Measurements from ENCODE around the gene HK1.
"Not testable (repeated sequence)": the region's sequence is repeated elsewhere in the genome, so short reads cannot be mapped to it uniquely, and the experiment has no call there.

HK1 gene

DNA sequence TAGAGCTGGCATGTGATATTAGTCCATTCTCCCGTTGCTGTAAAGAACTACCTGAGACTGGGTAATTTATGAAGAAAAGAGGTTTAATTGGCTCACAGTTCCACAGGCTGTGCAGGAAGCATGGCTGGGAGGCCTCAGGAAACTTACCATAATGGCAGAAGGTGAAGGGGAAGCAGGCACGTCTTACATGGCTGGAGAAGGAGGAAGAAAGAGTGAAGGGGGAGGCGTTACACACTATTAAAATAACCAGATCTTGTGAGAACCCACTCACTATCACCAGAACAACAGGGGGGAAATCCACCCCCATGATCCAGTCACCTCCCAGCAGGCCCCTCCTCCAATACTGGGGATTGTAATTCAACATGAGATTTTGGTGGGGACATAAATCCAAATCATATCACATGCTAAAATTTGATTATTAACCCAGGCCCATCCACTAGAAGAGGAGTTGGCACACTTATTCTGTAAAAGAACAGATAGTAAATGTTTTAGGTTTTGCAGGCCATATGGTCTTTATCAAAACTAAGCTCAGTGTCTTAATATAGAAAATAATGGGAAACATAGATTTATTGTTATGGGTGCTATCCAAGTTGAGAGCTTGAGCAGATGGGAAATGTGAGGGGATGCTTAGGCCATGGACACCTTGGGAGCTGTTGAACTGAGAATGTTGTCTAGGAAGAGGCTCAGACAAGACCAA is 18.6 kb upstream of the HK1 start:
- no peak for DNase-seq

DNA sequence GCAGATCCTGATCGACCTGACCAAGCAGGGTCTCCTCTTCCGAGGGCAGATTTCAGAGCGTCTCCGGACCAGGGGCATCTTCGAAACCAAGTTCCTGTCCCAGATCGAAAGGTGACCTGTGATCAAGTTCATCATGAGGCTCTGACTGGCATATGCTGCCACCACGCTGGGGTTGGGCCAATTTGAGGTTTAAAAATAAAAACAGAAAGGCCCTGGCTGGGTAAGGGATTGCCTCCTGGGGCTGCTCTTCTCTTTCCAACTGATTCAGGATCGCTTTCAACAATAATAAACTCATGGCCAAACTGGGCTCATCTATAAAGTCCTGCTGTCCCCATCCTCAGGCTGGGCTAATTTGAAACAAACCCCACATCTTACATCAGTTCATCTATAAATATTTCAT is 17.1 kb upstream of the HK1 start:
- no peak for DNase-seq

DNA sequence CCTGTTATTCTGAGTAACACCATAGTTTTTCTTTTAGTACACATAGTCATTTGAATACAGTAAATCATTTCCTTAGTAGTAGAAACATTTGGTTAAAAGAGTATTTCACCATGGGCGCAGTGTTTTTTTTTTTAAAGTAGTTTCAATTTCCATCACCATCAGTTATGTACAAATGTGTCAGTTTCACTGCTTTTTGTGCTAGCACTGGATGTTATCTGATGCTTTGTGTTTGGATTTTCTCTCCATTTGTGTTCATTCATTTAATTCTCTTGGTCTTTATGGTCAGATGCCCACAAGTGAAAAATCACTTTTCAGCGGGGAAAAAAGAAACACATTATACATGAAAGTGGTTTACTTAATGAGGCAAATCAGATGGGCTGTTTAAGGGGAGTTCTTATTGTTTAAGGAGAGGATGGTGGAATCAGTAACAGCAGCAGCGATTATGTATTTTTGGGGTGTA is 16.0 kb upstream of the HK1 start:
- DNase-seq: no peak

DNA sequence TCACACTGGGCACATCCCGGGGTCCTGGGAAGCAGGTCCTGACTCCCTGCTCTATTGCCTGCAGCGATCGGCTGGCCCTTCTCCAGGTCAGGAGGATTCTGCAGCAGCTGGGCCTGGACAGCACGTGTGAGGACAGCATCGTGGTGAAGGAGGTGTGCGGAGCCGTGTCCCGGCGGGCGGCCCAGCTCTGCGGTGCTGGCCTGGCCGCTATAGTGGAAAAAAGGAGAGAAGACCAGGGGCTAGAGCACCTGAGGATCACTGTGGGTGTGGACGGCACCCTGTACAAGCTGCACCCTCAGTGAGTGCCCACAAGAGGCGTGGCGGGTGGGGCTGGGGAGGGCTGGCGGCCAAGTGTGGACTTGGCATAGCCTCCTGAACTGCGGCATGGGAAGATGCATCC is 12.8 kb upstream of the HK1 start:
- no peak for DNase-seq

DNA sequence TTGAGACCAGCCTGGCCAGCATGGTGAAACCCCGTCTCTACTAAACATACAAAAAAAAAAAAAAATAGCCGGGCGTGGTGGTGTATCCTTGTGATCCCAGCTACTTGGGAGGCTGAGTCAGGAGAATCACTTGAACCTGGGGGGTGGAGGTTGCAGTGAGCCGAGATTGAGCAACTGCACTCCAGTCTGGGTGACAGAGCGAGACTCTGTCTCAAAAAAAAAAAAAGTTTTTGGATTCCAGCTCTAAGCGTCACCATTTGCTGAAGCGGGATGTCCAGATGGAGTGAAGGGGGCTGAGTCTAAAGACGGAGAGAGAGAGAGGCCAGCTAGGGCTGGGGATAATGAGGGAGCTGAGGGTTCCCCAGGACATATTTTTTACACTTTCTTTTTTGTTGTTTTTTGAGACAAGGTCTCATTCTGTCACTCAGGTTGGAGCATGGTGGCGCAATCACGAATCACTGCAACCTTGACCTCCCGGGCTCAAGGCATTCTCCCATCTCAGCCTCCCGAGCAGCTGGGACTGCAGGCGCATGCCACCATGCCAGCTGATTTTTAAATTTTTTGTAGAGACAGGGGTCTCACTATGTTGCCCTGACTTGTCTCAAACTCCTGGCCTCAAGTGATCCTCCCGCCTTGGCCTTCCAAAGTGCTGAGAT is 9.4 kb upstream of the HK1 start:
- no peak for DNase-seq

DNA sequence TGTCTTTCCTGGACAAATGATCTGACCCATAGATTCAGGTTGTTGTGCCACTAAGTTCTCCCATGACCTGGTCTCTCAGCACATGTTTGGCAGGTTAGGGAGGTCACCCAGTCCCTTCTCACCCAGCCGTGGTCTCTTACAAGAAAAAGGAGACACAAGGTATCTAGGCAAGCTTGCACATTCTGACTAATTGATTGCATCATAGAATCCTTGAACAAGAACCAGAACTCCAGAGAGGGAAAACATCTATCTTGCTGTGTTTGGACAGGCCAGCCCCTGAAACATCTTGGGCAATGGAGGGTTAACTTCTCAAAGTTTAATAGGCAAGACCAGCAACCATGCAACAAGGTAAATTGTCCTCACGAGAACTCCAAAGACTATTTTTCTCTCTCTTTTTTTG is 8.5 kb upstream of the HK1 start:
- DNase-seq: no peak

DNA sequence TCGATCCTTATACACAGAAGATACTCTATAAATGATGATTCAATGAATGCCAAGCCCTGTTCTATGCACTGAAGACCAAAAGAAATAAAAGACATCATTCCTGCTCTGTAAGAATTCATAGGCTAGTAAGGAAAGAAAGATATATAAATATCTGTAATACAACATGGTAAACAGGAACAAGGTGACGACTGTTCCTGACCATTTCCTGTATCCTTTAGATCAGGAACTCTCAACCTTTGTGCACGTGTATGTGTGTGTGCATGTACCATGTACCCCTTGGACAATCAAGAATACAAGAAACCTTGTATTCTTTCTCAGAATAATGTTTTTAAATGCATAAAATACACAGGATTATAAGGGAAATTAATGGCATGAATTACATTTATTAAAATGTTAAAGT is 7.3 kb upstream of the HK1 start:
- no peak for DNase-seq

DNA sequence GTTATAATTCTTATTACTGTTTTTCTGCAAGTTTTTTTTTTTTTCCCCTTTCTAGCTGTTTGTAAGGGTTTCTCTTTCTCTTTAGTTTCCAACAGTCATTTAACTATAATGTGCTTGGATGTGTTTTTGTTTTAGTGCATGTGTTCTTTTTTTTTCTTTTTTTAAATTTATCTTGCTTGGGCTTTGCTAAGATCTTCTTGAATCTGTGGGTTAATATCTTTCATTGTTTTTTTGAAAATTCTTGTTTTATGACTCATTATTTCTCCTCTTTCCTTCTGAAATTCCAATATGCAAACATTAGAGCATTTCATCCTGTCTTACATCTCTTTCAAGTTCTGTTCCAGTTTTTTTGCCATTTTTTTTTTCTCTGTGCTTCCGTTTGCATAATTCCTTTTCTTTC is 5.7 kb upstream of the HK1 start:
- DNase-seq: no peak

DNA sequence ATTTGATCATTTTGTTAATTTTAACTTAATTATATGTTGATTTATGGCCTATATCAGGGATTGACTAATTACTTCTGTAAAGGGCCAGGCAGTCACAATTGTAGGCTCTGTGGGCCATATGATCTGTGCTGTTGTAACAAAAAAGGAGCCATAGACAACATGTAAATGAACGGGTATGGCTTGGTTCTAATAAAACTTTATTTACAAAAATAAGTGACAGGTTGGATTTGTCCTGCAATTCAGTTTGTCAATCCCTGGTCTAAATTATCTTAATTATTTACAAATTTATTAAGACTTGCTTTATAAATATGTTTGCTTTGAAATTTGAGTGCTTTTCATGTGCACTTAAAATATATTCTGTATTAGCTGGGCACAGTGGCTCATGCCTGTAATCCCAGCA is 2.9 kb upstream of the HK1 start:
- DNase-seq: no peak

DNA sequence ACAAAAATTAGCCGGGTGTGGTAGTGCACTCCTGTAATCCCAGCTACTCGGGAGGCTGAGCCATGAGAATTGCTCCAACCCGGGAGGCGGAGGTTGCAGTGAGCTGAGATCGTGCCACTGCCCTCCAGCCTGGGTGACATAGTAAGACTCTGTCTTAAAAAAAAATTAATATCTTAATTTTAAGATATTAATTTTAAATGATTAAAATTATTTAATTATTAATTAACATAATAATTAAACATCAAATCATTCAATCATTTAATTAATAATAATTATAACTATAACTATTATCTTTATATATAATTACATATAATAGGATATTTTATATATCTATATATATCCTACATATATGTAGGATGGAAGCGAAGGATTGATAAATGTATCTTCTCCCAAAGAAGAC is 1.8 kb upstream of the HK1 start:
- DNase-seq: no peak

DNA sequence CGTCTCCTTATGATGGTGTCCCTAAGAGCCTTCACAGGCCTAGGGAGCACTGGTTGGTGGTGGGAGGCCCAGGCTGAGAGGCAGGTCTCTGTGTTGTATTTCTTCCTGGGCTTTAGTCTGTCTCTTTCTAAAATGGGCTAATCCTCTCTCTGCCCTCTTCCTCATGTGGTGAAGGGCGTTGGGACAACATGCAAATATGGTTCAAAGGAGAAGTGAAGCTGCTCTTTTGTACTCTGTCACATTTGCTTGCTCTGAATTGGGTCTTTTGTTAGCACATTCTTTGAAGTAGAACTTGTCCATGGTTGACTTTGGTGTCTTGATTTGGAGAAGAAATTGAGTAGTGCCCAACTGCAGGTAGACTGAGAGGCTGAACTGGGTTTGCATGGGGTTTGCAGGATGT is 814 bp downstream of the HK1 start:
- no peak for DNase-seq

DNA sequence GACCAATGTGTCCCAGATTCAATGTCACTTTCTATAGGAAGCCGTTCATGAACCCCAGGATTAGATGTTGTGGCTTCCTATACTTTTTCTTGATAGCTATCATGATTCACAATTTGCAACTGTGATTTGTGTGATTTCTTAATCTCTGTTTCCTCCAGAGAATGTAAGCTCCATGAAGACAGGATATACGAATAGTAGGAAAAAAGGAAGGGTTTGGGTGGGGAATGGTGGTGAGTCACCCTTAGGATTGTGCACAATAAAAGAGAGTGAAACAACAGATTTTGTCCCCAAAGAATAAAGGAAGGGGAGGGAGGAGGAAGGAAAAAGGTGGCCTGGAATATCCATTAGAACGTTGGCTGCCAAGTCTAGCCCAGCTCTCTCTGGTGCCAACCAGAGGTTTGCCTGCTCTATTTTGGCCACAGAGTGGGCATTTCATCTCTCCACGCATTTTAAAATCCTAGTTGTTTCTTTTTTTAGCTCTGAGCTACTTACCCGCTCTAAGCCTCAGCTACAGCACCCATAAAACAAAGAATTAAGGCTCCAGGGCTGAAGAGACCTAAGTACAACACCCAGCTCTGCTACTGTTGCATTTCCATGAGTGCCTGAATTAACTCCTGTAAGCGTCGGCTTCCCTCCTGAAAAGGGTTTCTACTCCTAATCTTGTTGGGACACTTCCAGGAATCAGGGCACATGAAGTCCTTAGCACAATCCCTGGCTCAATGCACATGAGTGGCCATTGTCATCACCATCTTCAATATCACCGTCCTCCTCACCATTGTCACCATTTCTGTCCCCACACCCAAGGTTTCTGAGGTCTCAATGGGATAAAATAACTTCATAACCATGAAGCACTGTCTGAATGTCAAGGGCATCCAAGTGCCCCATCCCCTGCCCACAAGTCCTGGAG is 3.5 kb downstream of the HK1 start:
- no peak for DNase-seq

DNA sequence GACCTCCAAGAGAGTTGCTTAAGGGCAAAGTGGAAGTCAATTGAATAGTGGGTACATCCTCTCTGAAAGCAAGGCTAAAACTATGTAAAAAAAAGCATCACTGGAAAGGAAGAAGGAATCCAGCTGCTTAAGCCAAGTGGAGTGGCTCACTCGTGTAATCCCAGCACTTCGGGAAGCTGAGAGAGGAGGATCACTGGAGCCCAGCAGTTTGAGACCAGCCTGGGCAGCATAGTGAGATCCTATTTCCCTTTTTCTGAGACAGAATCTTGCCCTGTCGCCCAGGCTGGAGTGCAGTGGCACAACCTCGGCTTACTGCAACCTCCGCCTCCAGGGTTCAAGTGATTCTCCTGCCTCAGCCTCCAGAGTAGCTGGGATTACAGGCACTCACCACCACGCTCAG is 6.1 kb downstream of the HK1 start:
- not testable (repeated sequence) for DNase-seq

DNA sequence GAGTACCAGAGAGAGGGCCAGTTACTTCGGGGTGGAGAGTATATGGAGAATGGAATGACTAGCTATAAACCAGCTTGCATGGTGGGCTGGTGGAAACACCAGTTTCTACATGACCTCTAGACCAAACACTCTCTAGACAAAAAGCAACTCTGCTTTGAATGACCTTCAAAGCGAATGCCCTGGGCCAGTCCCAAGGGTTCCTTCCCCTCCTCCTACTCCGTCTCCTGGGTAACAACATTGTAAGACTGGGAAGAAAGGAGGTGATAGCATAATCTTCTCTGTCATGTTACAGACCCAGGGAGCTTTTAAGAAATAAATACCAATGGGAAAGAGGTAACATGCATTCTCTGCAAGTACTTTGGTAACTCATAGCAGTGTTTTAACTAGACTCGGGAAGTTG is 7.4 kb downstream of the HK1 start:
- DNase-seq: no peak

DNA sequence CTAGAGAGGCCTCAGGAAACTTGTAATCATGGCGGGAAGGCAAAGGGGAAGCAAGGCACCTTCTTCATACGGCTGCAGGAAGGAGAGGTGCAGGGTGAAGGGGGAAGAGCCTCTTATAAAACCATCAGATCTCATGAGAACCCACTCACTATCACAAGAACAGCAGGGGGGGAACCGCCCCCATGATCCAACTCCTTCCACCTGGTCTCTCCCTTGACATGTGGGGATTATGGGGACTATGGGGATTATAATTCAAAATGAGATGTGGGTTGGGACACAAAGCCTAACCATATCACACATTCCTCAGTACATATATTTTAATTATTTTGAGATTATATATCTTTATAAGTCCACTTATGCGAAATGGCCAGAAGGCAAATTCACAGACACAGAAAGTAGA is 8.9 kb downstream of the HK1 start:
- DNase-seq: no peak

DNA sequence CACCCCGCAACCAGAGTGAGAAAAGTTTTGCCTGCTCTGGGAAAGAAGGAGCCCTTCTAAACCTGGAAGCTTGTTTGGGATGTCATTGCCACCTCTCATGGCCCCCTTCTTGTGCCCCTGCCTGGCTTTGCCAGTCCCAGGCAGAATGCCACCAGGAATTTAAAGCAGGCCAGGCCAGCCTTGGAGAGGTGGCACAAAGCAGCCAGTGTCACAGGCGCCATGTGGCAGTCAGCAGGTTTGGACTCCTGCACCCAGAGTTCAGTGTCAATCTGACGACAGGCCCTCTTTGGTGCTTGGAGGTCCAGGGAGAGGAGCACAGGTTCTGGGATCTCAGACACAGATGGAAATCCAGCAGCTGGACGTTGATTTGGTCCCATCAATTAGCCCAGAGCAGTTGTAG is 12.7 kb downstream of the HK1 start:
- DNase-seq: no peak

DNA sequence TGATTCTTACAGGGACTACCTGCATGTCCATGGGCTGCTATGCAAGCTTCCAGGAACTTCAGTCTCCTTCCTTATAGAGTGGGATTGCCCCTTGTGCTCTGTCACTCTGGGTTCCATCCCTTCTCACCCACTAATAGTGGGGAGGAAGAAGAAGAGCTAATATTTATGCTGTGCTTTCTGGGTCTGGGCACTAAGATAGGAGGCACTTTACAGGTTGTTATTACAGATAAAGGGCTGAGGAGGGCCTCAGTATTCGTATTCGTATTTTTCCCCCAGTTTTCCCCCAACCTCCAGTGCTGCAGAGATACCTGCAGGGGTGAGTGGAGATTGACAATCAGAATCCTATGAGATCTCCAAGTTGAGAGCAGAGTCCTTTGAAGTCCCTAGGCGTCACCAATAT is 14.2 kb downstream of the HK1 start:
- DNase-seq: no peak

DNA sequence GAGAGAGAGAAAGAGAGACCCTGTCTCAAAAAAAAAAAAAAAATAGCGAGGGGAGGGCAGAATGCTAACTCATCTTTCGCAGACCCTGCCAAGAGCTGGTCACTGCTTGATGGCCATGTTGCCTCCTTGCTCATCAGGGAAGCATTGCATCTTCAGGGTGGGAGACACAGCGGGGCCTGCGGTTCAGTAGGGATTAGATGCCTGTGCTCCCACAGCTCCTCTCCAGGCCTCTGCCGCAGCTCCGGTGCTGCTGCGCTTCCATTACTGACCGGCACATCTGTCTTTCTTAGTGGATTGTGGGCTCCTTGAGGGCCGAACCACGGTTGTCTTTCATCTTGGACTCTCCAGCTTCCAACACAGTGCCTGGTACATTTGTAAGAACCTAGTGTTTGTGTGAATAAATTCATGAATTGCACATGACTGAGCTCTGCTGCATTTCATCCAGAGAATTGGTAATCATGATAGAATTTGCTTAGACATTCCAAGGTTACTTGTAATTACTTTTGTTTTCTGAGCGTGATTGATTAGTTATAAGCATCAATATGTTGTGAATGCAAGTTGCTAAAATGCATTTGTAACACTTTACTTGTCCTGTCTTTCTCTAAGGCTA is 16.8 kb downstream of the HK1 start:
- no peak for DNase-seq

DNA sequence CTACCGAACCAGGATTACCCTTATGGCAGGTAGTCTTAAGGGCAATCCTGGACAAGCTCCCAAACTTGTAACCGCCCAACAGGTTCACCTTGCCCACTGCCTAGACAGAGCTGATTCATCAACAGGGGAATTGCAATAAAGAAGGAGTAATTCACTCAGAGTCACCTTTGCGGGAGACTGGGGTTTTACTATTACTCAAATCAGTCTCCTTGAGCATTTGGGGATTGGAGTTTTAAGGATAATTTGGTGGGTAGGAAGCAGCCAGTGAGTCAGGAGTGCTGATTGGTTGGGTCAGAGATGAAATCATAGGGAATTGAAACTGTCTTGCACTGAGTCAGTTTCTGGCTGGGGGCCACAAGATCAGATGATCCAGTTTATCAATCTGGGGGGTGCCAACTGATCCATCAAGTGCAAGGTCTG is 25.3 kb downstream of the HK1 start:
- peak in 1 of 2 experiments; percentile 47 for DNase-seq

DNA sequence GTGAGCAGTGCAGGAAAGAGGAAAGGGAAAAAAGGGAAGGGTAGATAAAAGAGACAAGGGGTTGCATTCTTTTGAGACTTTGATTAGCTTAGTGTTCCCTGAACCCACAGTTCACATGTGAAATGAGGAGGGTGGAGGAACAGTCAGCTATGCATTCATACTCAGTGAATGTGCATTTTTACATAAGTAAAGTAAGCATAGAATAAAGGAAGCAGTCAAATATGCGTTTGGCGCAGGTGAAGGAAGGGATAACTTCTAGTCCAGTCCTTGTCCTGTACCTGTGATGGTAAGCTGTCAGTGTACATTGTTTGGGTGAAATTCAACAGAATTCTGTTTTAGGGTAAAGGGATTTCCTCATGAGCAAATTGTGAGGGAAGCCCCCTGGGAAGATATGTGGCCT is 28.1 kb downstream of the HK1 start:
- no peak for DNase-seq

DNA sequence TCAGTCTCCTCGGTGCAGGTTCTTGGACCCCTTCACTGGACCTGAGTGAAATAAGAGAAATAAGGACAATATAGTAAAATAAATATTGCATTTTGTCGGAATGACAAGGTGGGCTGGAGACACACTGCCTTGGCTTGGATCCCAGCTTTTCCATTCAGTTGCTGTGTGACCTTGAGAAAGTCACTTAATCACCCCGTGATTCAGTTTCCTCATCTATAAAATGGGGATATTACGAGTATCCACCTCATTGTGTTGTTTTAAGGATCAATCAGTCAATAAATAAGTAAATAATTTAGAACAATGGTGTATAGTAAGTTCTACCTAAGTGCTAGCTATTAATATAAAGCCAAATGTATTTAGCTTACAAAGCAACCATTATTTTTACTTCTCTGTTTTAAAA is 29.1 kb downstream of the HK1 start:
- no peak for DNase-seq

DNA sequence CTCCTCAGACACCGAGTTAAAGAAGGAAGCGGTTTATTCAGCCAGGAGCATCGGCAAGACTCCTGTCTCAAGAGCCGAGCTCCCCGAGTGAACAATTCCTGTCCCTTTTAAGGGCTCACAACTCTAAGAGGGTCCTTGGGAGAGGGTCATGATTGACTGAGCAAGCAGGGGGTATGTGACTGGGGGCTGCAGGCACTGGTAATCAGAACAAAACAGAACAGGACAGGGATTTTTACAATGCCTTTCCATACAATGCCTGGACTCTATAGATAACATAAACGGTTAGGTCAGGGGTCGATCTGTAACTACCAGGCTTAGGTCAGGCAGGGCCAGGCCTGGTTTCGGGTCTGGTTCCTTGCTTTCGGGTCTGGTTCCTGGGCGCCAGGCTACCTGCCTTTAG is 30.0 kb downstream of the HK1 start:
- not testable (repeated sequence) for DNase-seq

DNA sequence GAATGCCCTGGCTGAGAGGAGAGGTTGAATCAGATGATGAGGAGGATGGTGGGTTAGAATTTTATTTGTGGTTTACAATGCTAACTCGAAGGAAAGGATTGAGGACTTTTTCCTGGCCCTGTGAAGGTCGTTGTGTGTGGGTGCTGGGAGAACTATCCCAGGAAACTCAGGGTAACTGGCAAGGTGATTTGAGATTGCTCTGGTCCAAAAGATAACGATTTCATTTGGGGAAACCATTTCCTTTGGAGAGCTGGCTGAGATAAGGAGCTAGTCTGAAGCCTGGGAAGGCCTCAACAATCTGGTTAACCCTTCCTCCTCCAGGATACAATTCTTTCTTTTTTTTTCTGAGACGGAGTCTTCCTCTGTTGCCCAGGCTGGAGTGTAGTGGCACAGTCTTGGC is 33.0 kb downstream of the HK1 start:
- no peak for DNase-seq

DNA sequence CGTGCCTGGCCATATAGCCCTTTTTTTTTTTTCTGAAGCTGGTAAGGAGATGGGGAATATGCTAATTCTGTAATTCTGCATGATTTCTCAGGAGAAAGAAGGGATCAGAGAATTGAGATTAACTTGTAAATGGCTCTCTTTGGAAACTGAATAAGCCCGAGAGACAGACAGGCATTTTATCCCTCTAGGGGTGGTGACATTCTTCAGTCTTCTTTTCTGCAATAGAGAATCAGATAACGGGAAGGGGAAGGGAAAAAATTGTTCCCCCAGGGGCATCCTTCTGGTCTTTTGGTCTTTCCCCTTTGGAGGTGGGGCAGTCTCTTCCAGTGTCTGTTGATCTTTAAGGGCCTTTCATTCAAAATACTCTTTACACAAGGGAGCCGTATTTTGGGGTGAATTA is 34.2 kb downstream of the HK1 start:
- DNase-seq: no peak

Measured in activated T-cell treated with anti-CD3 and anti-CD28 coated beads, Interleukin-2, amount 50 U/mL, for 48 hours (primary cell).